T-helper 2 cell treated with Interferon-gamma antibody and Interleukin-4, amounts not matched to agents 100 ng/mL and 5 ng/mL, for 36 hours (primary cell): ENCODE measurements around the gene DBNL. TPM values are rescaled to one million over a fixed set of nuclear protein-coding genes. Genes with fewer than 3 reads are reported as not detected.

Experiments used
- intact Hi-C: fragments of 100-400 bp; cut with micrococcal nuclease; formaldehyde crosslinking; loops from one replicate; pipeline ENCODE4 v1.15.1; 2023
- total RNA-seq: library from RNA; stranded (reverse); gene quantifications from 2 replicates; pipeline ENCODE4 v1.2.3, GENCODE V29; 2022

The DBNL gene
- total RNA-seq, 1 donor from 2014 or later: 173 TPM

GRCh38 chr7:44076101-44076895 is 31.8 kb downstream of the DBNL start:
- intact Hi-C loops: no loop called here

GRCh38 chr7:44077061-44077460 is 32.6 kb downstream of the DBNL start:
- intact Hi-C loops: no loop called here

- intact Hi-C loops: no loop called here
Measured at GRCh38 chr7:44077681-44078091, 33.2 kb downstream of the DBNL start.

- intact Hi-C loops: no loop called here
Measured at GRCh38 chr7:44078521-44078920, 34.0 kb downstream of the DBNL start.

- intact Hi-C loops: loop anchor here (5.0 to 10.0 kb wide), 3 partner anchors 322 to 555 kb away; partner anchors contain the start of genes BLVRA and TMED4
Measured at GRCh38 chr7:44079331-44080021, 35.0 kb downstream of the DBNL start.

GRCh38 chr7:44080118-44080517 is 35.6 kb downstream of the DBNL start:
- intact Hi-C loops: loop anchor here (5.0 to 10.0 kb wide), 3 partner anchors 323 to 555 kb away; partner anchors contain the start of genes BLVRA and TMED4

- intact Hi-C loops: loop anchor here (5.0 to 10.0 kb wide), 3 partner anchors 323 to 554 kb away; partner anchors contain the start of genes BLVRA and TMED4
Measured at GRCh38 chr7:44080686-44081265, 36.3 kb downstream of the DBNL start.

- intact Hi-C loops: loop anchor here (5.0 to 10.0 kb wide), 3 partner anchors 324 to 553 kb away; partner anchors contain the start of genes BLVRA and TMED4
Measured at GRCh38 chr7:44081266-44081748, 36.8 kb downstream of the DBNL start.

- intact Hi-C loops: loop anchor here (1.0 to 10.0 kb wide), 10 partner anchors 15 to 803 kb away; partner anchors contain the start of genes BLVRA, DBNL, NUDCD3 and POLD2
Measured at GRCh38 chr7:44082541-44083207, 38.2 kb downstream of the DBNL start.

GRCh38 chr7:44083796-44084195 is 39.3 kb downstream of the DBNL start:
- intact Hi-C loops: loop anchor here (2.0 to 10.0 kb wide), 4 partner anchors 326 to 551 kb away; partner anchors contain the start of genes BLVRA, NUDCD3 and TMED4

- intact Hi-C loops: loop anchor here (5.0 to 10.0 kb wide), 3 partner anchors 327 to 550 kb away; partner anchors contain the start of genes BLVRA and TMED4
Measured at GRCh38 chr7:44084701-44085100, 40.2 kb downstream of the DBNL start.

- intact Hi-C loops: loop anchor here (10.0 kb wide), 1 partner anchor 549 kb away; no protein-coding TSS in a partner anchor
Measured at GRCh38 chr7:44085546-44085945, 41.0 kb downstream of the DBNL start.

GRCh38 chr7:44086627-44087026 is 42.1 kb downstream of the DBNL start:
- intact Hi-C loops: loop anchor here (10.0 kb wide), 1 partner anchor 548 kb away; no protein-coding TSS in a partner anchor

- intact Hi-C loops: loop anchor here (10.0 kb wide), 1 partner anchor 547 kb away; no protein-coding TSS in a partner anchor
Measured at GRCh38 chr7:44087911-44088838, 43.7 kb downstream of the DBNL start.

GRCh38 chr7:44093102-44093641 is 48.7 kb downstream of the DBNL start:
- intact Hi-C loops: no loop called here

GRCh38 chr7:44094365-44094764 is 49.9 kb downstream of the DBNL start:
- intact Hi-C loops: no loop called here

GRCh38 chr7:44094883-44095592 is 50.5 kb downstream of the DBNL start:
- intact Hi-C loops: no loop called here

GRCh38 chr7:44095781-44096180 is 51.3 kb downstream of the DBNL start:
- intact Hi-C loops: no loop called here
